ENCODE results near the gene TNRC6B.
"Not testable (repeated sequence)": the region's sequence is repeated elsewhere in the genome, so short reads cannot be mapped to it uniquely, and the experiment has no call there.

Gene TNRC6B, protein sequence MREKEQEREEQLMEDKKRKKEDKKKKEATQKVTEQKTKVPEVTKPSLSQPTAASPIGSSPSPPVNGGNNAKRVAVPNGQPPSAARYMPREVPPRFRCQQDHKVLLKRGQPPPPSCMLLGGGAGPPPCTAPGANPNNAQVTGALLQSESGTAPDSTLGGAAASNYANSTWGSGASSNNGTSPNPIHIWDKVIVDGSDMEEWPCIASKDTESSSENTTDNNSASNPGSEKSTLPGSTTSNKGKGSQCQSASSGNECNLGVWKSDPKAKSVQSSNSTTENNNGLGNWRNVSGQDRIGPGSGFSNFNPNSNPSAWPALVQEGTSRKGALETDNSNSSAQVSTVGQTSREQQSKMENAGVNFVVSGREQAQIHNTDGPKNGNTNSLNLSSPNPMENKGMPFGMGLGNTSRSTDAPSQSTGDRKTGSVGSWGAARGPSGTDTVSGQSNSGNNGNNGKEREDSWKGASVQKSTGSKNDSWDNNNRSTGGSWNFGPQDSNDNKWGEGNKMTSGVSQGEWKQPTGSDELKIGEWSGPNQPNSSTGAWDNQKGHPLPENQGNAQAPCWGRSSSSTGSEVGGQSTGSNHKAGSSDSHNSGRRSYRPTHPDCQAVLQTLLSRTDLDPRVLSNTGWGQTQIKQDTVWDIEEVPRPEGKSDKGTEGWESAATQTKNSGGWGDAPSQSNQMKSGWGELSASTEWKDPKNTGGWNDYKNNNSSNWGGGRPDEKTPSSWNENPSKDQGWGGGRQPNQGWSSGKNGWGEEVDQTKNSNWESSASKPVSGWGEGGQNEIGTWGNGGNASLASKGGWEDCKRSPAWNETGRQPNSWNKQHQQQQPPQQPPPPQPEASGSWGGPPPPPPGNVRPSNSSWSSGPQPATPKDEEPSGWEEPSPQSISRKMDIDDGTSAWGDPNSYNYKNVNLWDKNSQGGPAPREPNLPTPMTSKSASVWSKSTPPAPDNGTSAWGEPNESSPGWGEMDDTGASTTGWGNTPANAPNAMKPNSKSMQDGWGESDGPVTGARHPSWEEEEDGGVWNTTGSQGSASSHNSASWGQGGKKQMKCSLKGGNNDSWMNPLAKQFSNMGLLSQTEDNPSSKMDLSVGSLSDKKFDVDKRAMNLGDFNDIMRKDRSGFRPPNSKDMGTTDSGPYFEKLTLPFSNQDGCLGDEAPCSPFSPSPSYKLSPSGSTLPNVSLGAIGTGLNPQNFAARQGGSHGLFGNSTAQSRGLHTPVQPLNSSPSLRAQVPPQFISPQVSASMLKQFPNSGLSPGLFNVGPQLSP (N-terminal part only)

DNA sequence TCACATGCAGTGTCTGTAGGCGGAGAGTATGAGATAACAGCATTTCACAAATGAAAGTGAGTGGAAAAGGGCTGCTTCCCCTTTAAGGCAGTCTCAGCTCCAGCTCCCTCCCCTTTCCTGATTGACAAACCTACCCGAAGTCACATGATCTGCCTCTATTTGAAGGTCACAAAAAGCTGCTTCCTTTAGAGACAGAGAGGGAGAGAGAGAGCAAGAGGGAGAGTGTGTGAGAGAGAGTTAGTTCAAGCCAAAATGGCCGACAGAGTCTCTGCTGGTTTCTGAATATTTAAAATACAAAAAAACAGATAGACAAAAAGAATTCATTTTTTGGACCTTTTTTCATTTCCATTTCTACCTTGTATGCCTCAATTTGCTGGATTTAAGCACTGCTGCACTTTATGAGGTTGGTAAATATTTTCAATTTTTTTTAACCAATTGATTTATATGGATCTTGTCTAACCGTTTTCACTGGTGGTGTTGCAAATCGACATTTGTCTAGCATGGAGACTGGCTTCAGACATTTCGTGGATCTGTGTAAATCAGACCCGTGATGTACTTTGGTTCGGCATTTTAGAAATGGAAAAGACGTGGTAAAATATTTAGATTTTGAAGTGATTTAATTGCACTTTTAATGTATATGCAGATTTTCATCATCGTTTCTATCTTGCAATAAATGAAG, at the start of gene TNRC6B:
TSS of gene TNRC6B (plus strand) at position 188 of the 679 bp plus-strand sequence. CDS start at position 399, 211 bp downstream.
- peak; percentile 98 for FAIRE-seq

GRCh38 chr22:40128989-40129388, 48.7 kb upstream of the TNRC6B start:
- no peak for FAIRE-seq

- FAIRE-seq, result no peak
These were observed 40.6 kb upstream of the TNRC6B start for GRCh38 chr22:40137132-40137531.

DNA sequence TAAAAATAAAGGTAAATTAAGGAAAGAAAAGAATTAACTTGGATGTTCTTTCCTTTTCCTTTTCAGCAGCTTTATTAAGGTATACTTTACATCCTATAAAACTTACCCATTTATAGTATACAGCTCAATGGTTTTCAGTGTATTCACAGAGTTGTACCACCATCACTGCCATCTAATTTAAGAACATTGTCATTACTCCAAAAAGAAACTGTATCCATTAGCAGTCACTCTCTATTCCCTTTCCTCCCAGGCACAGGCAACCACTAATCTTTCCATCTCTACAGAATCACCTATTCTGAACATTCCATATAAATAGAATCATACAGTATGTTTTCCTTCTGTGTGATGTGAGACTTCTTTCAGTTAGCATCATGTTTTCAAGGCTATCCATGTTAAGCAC, 38.9 kb upstream of the TNRC6B start:
- FAIRE-seq, result no peak

GRCh38 chr22:40147388-40148176, 30.1 kb upstream of the TNRC6B start:
- no peak for FAIRE-seq

DNA sequence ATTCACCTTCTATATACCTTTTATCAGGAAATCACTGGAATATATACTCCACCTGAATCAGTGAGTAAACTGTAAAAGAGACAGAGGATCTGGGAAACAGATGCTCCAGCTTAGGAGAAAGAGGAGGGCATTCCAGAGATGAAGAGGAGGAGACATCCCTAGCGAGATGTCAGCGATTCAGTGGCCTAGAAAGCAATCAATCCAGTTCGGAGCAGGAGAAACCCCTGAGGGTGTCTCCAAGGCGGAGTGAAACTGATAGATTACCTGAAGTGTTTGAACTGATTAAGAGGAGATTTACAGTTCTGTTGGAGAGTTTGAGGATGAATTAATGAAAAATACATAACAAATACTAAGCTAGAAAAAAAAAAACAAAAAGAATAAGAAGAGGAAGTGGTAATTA, 24.5 kb upstream of the TNRC6B start:
- no peak for FAIRE-seq

DNA sequence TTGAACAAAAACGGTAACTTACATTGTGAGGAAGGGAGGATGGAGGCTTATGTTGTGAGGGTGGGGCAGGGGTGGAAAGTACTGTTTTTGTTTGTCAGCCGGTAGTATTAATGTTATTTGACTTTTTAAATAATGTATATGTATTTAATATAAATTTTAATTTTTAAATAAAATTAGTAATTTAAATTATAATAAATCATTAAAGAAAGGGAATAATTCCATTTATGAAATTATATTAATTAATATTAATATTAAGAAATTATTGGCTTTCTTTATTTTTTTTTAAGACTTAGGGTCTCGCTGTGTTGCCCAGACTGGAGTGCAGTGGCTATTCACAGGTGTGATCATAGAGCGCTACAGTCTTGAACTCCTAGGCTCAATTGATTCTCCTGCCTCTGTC, 24.0 kb upstream of the TNRC6B start:
- FAIRE-seq, result peak; percentile 33

- FAIRE-seq, result no peak
These were observed 21.7 kb upstream of the TNRC6B start for GRCh38 chr22:40156001-40156516.

DNA sequence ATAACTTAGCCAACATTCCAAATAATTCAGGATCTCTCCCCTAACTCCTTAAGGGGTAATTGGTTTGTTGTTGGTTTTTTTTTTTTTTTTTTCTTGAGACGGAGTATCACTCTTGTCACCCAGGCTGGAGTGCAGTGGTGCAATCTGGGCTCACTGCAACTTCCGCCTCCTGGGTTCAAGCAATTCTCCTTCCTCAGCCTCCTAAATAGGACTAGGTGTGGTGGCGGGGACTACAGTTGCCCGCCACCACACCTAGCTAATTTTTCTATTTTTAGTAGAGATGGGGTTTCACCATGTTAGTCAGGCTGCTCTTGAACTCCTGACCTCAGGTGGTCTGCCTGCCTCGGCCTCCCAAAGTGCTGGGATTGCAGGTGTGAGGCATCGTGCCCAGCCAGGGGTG, 21.0 kb upstream of the TNRC6B start:
- FAIRE-seq, result not testable (repeated sequence)

DNA sequence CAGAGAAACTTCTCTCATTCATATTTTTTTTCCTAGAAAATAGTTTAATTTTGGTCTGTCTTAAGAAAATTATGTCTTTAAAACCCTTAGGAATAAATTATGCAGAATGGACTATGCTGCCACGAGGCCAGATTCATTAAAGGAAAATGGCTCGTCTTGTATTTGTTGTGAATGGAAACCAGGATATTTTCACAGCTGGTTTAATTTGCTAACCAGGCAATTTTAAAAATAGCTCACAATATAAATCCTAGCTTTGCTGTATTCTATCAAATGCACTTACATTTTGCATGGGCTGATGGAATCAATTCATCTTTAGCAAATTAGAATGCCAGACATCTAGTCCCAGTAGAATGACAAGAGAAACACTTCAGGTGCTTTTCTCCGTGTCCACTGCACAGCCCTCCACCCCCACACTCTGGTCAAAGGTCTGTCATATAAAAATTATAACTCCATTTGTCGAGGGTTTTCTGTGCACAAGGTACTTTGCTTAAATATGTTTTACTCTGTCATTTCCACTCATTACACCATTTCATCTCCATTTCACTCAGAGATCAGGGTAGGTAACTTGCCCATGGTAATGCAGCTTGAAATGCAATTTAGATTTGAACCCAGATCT, 20.3 kb upstream of the TNRC6B start:
- no peak for FAIRE-seq

- FAIRE-seq, result no peak
These were observed 16.5 kb upstream of the TNRC6B start for GRCh38 chr22:40161194-40161593.

- not testable (repeated sequence) for FAIRE-seq
These were observed 12.2 kb upstream of the TNRC6B start for GRCh38 chr22:40165537-40165936.

DNA sequence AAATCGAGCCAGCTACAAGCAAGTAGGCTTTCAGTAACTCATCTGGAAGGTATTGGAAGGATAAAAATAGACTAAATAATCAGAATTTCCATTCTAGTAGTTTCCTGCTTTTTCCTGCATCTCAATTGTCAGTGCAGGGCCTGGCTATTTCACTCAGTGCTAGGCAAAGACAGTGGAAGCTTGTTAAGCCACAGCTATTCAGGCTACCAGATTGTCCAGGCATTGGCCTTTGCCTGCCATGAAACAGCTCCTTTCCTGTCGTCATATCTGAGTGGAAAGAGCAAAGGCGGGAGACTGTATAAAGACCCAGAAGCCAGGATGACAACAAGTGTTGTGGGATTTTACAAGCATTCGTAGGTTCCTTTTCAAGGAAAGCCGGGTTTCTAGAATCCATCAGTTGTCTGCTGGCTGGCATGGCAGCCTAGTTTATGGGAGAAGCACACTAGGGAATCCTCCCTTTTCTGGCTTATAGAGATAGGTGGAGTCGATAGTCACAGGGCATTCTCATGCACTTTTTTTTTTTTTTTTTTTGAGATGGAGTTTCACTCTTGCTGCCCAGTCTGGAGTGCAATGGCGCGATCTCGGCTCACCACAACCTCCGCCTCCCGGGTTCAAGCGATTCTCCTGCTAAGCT, 2.0 kb upstream of the TNRC6B start:
- FAIRE-seq, result no peak

DNA sequence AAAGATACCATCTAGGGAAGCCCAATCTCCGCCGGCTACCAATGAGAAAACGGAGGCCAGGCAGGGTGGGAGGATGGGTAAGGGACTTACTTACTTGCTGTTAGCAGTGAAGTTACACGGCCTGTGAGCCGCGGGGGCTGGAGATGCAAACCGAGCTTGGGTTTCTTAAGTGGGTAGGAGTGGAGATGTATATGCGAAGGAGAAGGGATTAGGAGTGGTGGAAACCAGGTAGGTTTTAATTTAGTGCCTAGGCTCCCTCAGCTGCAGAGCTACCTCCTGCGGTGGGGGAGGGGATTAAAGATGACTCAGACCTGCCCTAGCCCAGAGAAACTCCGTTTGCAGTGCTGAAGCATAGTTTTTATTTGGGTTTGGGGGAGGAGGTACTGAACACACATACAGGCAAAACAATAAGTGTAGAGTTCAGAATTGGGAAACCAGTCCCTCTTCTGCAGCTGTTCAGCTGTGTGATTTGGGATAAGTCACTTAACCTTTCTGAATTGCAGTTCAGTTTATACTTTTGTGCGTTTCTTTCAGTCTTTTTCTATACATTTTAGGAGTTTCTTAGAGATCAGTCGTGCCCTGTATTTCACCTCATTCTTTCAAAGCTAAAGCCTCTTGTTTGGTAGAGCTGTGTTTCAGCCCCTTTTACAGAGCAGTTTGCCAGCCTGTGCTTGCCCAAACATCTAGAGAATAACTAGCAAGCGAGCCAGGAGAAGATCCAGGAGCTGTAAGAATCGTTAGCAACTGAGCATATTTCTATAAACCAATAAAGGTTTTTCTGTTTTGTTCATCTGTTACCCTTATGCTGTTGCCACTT, 596 bp upstream of the TNRC6B start:
- FAIRE-seq, result no peak

DNA sequence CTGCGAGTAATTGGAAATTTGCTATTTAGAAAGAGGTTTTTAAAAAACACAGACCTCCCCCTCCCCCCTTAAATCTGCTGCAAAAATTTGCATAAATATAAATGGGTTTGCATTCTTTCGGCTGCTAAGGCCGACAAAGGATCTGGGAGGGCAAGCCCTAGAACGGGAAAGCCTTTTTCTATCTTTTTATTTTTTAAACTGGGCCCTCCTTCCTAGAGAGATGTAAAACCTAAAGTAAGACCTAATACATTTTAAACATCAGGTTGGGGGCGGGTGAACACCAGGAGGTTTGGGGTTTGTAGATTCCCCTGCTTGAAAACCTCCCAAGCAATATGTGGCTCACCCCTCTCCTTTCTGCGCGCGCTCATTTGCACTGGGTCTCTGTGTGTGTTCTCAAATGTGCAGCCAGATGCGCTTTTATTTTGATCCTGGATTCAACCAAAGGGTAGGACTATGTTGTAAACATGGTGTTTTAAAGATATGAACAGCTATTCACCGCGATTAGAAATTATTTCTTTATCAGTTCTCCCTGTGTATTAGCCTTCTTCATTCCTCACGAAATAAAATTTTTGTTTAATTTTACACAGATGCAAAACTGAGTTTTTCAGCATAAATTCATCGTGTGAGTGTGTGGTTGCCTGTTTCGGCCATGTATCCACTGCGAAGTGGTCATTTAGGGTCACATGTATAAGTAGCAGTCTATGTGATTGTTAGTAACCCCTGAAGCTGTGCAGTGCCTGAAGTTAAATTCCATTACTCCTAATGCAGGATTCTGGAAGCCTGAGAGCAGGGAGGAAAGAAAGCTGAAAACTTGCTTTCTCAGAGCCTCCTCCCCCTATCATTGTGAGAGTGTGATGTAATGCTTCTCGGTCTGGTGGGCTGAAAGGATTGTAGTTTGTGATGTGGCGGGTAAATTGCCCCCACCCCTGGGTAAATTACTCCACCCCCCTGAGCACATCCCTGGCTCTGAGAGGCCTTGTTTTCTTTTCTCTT, 988 bp downstream of the TNRC6B start:
- no peak for FAIRE-seq

DNA sequence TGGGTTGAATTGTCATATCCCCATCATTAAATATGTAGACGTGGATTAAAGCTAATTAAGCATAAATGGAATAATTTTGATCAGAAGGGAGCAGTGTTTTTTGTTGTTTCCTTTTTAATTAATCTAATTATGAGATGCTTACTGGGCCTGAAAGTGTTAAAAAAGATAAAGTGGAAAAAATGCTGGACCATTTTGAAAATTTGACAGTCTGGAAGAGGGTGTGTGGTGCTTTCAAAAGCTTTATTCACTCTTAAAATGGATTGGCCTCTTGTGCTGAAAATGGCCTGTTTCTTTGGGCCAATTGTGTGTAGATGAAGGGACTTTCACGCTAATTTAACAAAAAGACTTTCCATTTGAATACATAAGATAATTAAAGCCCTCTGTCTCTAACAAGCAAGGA, 1.8 kb downstream of the TNRC6B start:
- no peak for FAIRE-seq

DNA sequence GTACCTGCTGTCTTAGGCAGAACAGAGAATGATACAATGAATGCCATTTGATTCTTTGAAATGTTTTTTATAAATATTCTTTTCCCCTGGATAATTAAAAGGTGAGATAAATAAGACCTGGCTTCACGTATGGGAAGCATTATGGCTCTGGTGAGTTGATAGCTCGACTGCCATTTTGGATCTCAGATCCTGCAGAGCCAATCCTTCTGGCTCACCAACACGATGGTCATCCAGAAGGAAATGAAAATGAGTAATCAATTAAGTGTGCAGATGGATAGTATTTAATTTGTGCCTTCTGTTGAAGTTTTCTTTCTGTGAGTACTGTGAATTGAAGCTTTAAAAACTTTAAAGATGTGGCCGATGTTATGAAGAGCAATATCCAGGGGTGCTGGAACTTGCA, 2.7 kb downstream of the TNRC6B start:
- FAIRE-seq, result no peak

GRCh38 chr22:40181323-40181722, 3.6 kb downstream of the TNRC6B start:
- no peak for FAIRE-seq

All from endometrium (tissue), 2 donors.